HEK293T (cell line): ENCODE measurements around the gene ITPA.

Experiments used
- CTCF ChIA-PET: fragments of 350-600 bp; formaldehyde crosslinking; extraction: SDS; loops from one replicate; lab custom pipeline; 2021; ENCODE audit warnings: antibody characterized with exemption, inconsistent platforms; lab: Yijun Ruan, JAX
- POLR2A ChIA-PET: fragments of 350-600 bp; formaldehyde crosslinking; extraction: SDS; loops from one replicate; lab custom pipeline; 2020; ENCODE audit warnings: antibody characterized with exemption, inconsistent platforms; lab: Yijun Ruan, JAX
- DNase-seq: peaks from one replicate; pipeline ENCODE4 v3.0.0; 2012; ENCODE audit warnings: mixed read lengths; ENCODE audit errors: extremely low spot score
- ARNT ChIP-seq: fragments of 450-650 bp; IDR thresholded peaks from 2 replicates; pipeline ENCODE4 v1.6.1; 2017; ENCODE audit warnings: mild to moderate bottlenecking
- BHLHE40 ChIP-seq: fragments of 450-650 bp; IDR thresholded peaks from 2 replicates; pipeline ENCODE4 v1.6.1; 2016; ENCODE audit warnings: mild to moderate bottlenecking, moderate library complexity, borderline replicate concordance
- CTBP1 ChIP-seq: fragments of 450-650 bp; IDR thresholded peaks from 2 replicates; pipeline ENCODE4 v1.6.1; 2016; ENCODE audit warnings: borderline replicate concordance
- ELF4 ChIP-seq: fragments of 450-650 bp; IDR thresholded peaks from 2 replicates; pipeline ENCODE4 v1.6.1; 2017; ENCODE audit warnings: antibody characterized with exemption
- FOXA1 ChIP-seq: fragments of 450-650 bp; IDR thresholded peaks from 2 replicates; pipeline ENCODE4 v1.6.1; 2016; ENCODE audit warnings: mild to moderate bottlenecking
- FOXK2 ChIP-seq: fragments of 450-650 bp; IDR thresholded peaks from 2 replicates; pipeline ENCODE4 v1.6.1; 2016; ENCODE audit warnings: mild to moderate bottlenecking
- FOXM1 ChIP-seq: fragments of 450-650 bp; IDR thresholded peaks from 2 replicates; pipeline ENCODE4 v1.6.1; 2017; ENCODE audit warnings: mild to moderate bottlenecking, borderline replicate concordance
- HDGF ChIP-seq: fragments of 450-650 bp; IDR thresholded peaks from 2 replicates; pipeline ENCODE4 v1.6.1; 2017; ENCODE audit warnings: antibody characterized with exemption, borderline replicate concordance
- L3MBTL2 ChIP-seq: fragments of 450-650 bp; conservative IDR thresholded peaks from 2 replicates; pipeline ENCODE4 v1.6.1; 2016; ENCODE audit warnings: mild to moderate bottlenecking
- LEF1 ChIP-seq: fragments of 450-650 bp; IDR thresholded peaks from 2 replicates; pipeline ENCODE4 v1.6.1; 2017; ENCODE audit warnings: mild to moderate bottlenecking, borderline replicate concordance
- NFRKB ChIP-seq: fragments of 450-650 bp; IDR thresholded peaks from 2 replicates; pipeline ENCODE4 v1.6.1; 2016; ENCODE audit warnings: mild to moderate bottlenecking, moderate library complexity
- PKNOX1 ChIP-seq: fragments of 450-650 bp; IDR thresholded peaks from 2 replicates; pipeline ENCODE4 v1.6.1; 2016
- SP1 ChIP-seq: fragments of 450-650 bp; IDR thresholded peaks from 2 replicates; pipeline ENCODE4 v1.6.1; 2017
- SUZ12 ChIP-seq: fragments of 450-650 bp; IDR thresholded peaks from 2 replicates; pipeline ENCODE4 v1.6.1; 2016; ENCODE audit warnings: mild to moderate bottlenecking
- TARDBP ChIP-seq: fragments of 450-650 bp; IDR thresholded peaks from 2 replicates; pipeline ENCODE4 v1.6.1; 2016
- ZNF384 ChIP-seq: fragments of 450-650 bp; IDR thresholded peaks from 2 replicates; pipeline ENCODE4 v1.6.1; 2016

The ITPA gene

DNA sequence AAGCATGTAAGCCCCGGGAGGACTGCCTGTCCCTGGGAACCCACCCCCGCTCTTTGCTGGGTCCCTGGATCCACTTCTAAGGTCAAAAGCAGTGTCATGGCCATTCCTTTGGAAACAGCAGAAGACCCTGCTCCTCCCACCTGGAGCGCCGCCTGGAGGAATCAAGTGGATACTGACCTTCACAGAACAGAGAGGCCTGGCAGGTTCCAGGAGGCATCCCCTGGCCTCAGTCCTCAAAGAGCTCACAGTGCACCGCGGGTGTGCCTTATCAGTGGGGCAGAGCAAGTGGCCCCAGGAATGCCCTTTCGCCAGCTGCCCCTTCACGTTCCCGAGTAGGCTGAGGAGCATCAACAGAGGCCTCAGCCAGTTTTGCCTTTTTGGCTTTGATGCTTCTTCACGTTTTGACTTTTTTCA, 40.8 kb downstream of the ITPA start:
- no peak for TF ChIP-seq PKNOX1
- no peak for TF ChIP-seq FOXM1
- no peak for TF ChIP-seq ARNT
- no peak for TF ChIP-seq CTBP1
- no peak for TF ChIP-seq ELF4
- no peak for TF ChIP-seq BHLHE40
- TF ChIP-seq HDGF: no peak
- TF ChIP-seq SUZ12: no peak
- TF ChIP-seq ZNF384: no peak
- no peak for TF ChIP-seq L3MBTL2
- TF ChIP-seq FOXA1: no peak
- no peak for TF ChIP-seq TARDBP
- TF ChIP-seq LEF1: no peak
- TF ChIP-seq SP1: no peak
- TF ChIP-seq FOXK2: no peak
- no peak for TF ChIP-seq NFRKB
- ChIA-PET POLR2A (interaction anchor here (1.0 kb wide), 1 partner anchor 41 kb away, joined by 3 read pairs; the partner anchor contains the start of gene ITPA), CTCF (interaction anchor here (0.6 to 1.7 kb wide), 5 partner anchors 18 to 121 kb away, joined by 3 read pairs; no protein-coding TSS in a partner anchor)
- DNase-seq: peak; percentile 74

GRCh38 chr20:3251806-3252205, 42.5 kb downstream of the ITPA start:
- TF ChIP-seq SUZ12 (no peak), NFRKB (no peak), SP1 (no peak), ZNF384 (no peak), ELF4 (no peak), TARDBP (no peak), CTBP1 (no peak)
- CTCF ChIA-PET: interaction anchor here (1.2 kb wide), 1 partner anchor 32 kb away, joined by 3 read pairs; no protein-coding TSS in a partner anchor
- DNase-seq: no peak
- POLR2A ChIA-PET: no interaction called here

DNA sequence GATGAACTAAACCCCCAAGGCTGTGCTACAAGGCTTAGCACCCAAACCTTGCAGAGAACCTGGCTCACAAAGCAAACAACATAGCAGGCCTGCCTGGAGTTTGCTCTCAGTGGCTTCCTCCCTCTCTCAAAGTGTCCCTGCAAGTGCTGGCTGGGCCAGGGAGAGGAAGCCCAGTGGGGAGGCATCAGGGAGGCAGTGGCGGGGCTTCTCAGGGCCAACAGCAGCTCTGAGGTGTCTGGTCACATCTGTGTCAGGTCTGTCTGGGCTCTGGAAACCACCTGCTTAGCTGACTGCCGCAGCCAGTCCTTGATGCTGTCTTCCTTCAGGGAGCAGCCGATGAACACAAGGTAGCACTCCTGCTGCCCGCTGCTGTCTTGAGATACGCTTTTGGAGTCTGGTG, 46.4 kb downstream of the ITPA start:
- POLR2A ChIA-PET: no interaction called here
- CTCF ChIA-PET: no interaction called here
- DNase-seq: no peak
- TF ChIP-seq ARNT: no peak
- TF ChIP-seq SUZ12: no peak
- no peak for TF ChIP-seq L3MBTL2
- TF ChIP-seq NFRKB: no peak
- TF ChIP-seq BHLHE40: no peak
- TF ChIP-seq FOXA1: no peak
- no peak for TF ChIP-seq TARDBP
- no peak for TF ChIP-seq ELF4
- no peak for TF ChIP-seq FOXM1
- no peak for TF ChIP-seq FOXK2
- no peak for TF ChIP-seq SP1
- TF ChIP-seq ZNF384: no peak
- TF ChIP-seq PKNOX1: no peak
- no peak for TF ChIP-seq HDGF
- TF ChIP-seq CTBP1: no peak
- TF ChIP-seq LEF1: no peak

GRCh38 chr20:3258429-3258828, 49.1 kb downstream of the ITPA start:
- no peak for TF ChIP-seq L3MBTL2
- no peak for TF ChIP-seq ZNF384
- no peak for TF ChIP-seq FOXA1
- TF ChIP-seq NFRKB: no peak
- no peak for TF ChIP-seq PKNOX1
- TF ChIP-seq BHLHE40: no peak
- no peak for TF ChIP-seq SUZ12
- no peak for TF ChIP-seq FOXM1
- no peak for TF ChIP-seq TARDBP
- TF ChIP-seq FOXK2: no peak
- TF ChIP-seq SP1: no peak
- no peak for TF ChIP-seq ARNT
- no peak for DNase-seq
- CTCF ChIA-PET: no interaction called here
- POLR2A ChIA-PET: interaction anchor here (1.4 kb wide), 1 partner anchor 19 kb away, joined by 4 read pairs; the partner anchor contains the start of gene SLC4A11

- ChIA-PET POLR2A (no interaction called here), CTCF (interaction anchor here (0.6 kb wide), 1 partner anchor 42 kb away, joined by 4 read pairs; no protein-coding TSS in a partner anchor)
- DNase-seq: no peak
- no peak for TF ChIP-seq SP1
- no peak for TF ChIP-seq ZNF384
- TF ChIP-seq ELF4: no peak
- no peak for TF ChIP-seq BHLHE40
- no peak for TF ChIP-seq FOXK2
- no peak for TF ChIP-seq PKNOX1
- no peak for TF ChIP-seq CTBP1
- TF ChIP-seq ARNT: no peak
- TF ChIP-seq FOXA1: no peak
These were observed 53.3 kb downstream of the ITPA start for GRCh38 chr20:3262566-3262965.

- CTCF ChIA-PET: interaction anchor here (0.6 kb wide), 1 partner anchor 98 kb away, joined by 4 read pairs; no protein-coding TSS in a partner anchor
- no peak for DNase-seq
- TF ChIP-seq FOXK2: no peak
- no peak for TF ChIP-seq CTBP1
- TF ChIP-seq HDGF: no peak
- no peak for TF ChIP-seq SUZ12
- no peak for TF ChIP-seq BHLHE40
- no peak for TF ChIP-seq ELF4
- no peak for TF ChIP-seq ZNF384
- TF ChIP-seq TARDBP: no peak
- TF ChIP-seq FOXA1: no peak
- TF ChIP-seq FOXM1: no peak
- TF ChIP-seq NFRKB: no peak
- no peak for TF ChIP-seq ARNT
- TF ChIP-seq PKNOX1: no peak
- TF ChIP-seq L3MBTL2: no peak
- TF ChIP-seq LEF1: no peak
- TF ChIP-seq SP1: no peak
- POLR2A ChIA-PET: no interaction called here
These were observed 60.8 kb downstream of the ITPA start for GRCh38 chr20:3270051-3270450.
